Stimulated activated CD8-positive, alpha-beta memory T cell treated with anti-CD3 and anti-CD28 coated beads, Interleukin-4, amount 100 ng/mL, for 1 hour (primary cell): ENCODE data around the gene SBF2.

Experiments
- DNase-seq, 2 donors: peaks; one replicate each; pipeline ENCODE4 v3.0.0-alpha.2; 2020; ENCODE audit warnings: low read depth in 2 of 2, low spot score in 1 of 2

The SBF2 gene

DNA sequence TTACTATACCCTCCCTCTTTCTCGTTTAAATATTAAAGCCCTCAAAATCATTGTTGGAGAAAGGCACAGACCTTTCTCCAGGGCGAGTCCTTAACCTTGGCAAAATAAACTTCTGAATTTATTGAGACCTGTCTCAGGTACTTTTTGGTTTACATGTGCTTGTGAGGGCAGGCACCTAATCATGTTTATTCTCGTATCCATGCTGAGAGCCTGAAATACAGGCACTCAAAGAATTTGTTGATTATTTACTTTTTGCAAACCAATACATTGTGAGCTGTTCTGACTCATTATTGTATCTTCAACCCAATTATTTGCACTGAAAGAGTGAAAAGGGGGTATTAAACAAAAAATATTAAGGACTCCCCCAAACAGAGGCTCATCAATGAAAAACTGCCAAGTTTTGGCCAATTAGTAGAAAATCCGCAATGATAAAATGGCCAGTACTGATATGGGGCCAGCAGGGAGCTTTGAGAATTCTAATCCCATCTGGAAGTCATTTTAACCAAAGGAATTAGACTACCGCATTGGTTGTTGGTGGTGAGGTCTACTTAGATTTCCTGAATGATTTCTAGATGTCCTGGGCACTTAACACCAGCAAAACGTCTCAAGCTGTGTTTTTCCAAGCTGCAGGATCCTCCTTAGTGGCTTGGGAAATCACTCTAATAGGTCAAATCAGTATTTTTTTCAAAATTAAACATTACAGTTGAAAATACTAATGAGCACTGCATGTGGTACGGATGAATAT, 472.8 kb downstream of the SBF2 start:
- DNase-seq = no peak

DNA sequence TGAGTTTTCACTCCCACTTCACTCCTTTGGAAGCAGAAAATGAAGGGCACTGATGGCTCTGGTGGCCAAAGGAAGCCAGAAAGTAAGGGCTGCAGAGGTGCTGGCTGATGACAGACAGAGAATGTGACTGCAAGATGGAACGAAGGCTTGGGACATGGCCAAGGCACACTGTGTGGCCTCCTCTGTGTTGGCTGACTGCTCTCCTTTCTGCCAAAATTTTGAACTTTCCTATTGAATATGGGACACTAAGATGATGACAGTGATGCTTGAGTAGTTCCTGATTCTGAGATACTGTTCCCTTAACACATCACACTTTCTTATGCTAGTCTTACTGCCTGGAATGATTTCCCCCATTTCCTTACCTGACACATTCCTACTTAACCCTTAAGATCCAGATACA, 473.8 kb downstream of the SBF2 start:
- DNase-seq = no peak

DNA sequence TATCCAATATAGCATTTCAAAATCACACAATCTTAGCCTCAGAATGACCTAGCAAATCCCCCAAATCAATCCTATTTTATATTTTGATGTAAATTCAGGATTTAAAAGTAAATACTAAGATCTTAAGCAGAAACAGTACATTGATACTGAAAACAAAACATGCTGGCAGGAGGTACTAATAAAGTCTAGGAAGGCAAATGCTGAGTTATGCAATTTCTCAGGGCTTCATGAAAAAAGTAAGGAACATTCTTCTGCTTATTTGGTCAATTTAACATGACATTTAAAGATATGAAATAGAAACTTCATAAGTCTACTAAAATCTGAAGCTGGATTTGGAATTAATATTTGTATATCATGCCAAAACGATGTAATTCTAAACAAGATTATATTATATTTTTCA, 476.8 kb downstream of the SBF2 start:
- DNase-seq = no peak

DNA sequence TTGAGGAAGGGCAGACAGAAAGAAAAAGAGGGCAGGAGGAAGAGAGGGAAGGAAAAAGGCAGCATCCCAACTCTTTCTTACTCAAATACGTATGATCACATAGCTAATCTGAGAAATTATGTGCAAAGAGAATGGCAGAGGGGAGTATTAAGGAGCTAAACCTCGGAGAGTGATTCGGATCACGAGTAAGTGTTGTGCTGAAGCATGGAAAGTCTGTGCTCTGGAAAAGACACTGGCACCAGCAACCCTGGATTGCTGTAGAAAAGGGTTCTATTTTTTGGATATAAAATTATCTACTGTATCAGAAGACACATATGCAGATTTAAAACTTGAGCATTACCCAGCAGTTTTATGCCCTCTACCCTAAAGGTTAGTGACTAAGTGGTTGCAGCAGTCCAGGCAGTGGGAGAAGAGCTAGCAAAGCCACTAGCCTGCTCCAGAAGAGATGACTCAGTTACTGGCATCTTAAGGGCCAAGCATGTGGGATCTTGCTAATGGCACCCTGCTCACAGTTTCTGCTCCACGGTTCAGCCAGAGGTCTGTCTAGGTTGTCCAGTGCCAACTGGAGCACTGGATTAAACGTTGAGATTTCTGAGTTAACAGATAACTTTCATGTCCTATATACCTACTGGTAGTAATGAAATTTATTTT, 478.4 kb downstream of the SBF2 start:
- no peak for DNase-seq

DNA sequence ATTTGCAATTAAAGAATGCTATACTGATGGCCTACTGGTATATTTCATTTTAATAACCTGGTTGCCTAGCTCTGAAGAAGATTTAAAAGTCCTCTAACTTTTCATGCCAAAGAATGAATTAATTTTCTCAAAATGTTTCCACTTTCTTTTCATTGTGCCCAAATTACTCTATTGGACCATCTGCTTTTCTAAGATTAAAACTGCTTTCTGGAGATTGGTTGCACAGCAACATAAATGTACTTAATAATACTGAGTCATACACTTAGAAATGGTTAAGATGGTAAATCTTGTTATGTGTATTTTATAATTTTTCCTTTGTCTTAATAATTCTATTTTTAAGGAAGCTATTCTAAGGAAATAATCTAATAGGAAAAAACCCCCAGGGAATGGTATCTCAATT, 479.9 kb downstream of the SBF2 start:
- no peak for DNase-seq

DNA sequence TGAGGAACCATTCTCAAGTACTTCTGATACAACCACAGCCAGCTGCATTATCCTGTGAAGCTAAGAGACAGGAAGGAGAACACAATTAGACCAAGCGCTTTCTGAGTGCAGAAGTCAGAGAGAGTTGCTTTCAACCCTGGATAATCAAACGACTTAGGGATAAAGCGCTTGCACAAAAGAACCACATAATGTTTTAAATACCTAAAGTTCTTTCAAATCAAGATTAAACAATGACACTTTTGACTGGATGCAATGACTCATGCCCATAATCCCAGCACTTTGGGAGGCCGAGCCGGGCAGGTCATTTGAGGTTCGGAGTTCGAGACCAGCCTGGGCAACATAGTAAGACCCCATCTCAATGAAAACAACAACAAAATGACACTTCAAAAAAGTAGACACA, 485.1 kb downstream of the SBF2 start:
- DNase-seq = no peak

DNA sequence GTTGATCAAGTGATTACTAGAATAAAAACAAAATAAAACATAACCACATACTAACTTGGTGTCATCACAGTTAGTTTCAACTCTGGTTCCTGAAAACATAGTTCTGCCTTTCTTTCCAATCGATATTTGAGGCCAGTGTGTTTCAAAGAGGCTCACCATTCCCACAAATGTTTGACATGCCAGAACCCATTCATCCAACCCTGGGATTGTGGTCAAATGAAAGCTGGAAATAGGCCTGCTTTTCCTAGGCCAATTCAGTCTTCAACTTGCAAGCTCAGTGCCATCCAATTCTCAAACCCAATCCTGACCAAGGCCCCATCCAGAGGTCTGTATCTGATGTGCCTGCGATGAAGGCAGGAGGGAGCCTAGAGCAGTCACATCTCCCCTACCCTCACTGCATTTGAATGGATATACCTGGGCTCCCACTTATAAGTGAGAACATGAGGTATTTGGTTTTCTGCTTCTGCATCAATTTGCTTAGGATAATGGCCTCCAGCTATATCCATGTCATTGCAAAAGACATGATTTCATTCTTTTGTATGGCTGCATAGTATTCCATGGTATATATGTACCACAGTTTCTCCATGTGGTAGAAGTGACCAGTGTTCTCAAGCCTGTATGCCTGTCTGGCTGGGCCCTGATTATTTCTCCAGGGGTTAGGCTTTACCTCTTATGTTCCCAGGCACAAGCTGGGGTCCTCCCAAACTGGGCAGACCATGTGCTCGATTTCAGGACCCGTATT, 486.9 kb downstream of the SBF2 start:
- DNase-seq = no peak

DNA sequence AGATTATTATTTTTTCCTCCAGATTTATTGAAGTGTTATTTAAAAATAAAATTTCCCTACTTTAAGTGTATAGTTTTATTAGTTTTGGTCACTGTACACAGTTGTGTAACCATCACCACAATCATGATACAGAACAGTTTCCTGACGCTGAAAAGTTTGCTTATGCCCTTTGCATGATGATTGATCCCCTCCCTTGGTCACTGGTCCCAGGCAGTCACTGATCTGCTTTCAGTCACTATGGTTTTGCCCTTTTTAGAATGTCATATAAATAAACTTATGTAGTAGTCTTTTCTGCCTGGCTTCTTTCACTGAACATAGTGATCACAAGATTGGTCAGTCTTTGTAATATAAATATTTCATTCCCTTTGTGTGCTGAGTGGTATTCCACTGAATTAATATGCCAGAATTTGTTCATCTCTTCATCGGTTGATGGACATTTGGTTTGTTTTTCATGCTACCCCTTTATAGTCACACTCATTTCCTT, 489.6 kb downstream of the SBF2 start:
- DNase-seq = no peak

DNA sequence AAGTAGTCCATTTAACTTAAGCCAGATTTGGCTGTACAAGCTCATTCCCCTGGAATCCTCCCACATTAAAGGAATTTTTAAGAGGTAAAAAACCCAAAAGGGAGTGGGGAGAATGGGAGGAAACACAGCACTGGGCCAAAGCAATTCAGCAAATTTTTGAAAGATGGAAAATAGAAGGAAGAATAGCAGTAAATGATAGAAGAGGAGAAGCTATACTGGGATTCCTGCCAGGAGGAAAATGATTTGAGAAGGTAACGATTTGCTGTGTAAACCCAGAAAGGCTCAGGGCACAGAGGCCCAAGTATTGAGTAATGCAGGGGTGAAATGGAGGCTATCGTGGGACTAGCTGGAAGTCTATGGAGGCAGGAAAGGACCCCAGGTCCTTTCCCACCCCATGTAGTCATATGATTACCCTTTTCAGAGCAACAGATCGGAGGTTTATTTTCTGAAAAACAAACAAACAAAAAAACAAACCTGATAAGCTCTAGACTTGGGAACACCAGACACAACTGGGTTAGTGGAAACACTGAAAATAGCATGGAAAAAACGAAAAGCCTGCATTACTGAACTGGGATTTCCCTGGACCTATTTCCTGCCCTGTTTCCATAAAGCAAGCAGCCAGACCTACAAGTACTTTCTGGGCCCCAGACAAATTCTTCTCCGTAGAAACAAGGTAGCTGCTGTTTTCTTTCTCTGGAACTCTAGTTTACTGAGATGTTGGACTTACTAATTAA, 490.2 kb downstream of the SBF2 start:
- no peak for DNase-seq

DNA sequence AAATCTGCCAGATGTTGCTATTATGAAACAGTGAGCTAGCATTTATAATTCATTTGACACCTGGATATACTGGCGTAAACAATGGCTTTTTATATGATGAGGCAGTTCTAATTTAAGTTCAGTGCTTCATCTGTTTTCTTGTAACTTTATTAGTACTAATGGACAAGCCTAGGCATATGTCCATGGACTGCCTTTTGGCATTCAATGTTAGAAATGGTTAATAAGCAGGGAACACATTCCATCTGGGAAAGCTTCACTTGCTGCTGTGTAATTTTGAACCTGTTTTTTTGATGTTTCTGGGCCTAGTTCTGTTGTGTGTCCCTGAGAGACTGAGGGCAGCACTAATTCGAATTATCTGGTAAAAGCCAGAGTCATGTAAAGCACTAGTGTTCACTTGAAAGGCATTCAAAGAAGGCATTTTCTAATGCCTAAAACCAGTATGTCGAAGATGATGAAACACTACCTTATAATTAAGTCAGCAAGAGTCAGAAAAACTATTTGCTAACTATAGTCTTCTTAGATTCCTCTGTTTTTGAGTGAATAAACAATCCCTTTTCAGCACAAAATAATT, 491.6 kb downstream of the SBF2 start:
- no peak for DNase-seq

DNA sequence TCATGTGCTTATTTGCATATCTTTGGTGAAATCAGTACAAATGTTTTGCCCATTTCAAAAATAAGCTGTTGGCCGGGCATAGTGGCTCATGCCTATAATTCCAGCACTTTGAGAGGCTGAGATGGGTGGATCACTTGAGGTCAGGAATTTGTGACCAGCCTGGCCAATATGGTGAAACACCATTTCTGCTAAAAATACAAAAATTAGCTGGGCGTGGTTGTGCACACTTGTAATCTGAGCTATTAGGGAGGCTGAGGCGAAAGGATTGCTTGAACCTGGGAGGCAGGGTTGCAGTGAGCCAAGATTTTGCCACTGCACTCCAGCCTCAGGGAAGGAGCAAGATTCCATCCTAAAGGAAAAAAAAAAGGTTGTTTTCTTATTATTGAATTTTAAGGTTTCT, 494.1 kb downstream of the SBF2 start:
- DNase-seq = no peak

DNA sequence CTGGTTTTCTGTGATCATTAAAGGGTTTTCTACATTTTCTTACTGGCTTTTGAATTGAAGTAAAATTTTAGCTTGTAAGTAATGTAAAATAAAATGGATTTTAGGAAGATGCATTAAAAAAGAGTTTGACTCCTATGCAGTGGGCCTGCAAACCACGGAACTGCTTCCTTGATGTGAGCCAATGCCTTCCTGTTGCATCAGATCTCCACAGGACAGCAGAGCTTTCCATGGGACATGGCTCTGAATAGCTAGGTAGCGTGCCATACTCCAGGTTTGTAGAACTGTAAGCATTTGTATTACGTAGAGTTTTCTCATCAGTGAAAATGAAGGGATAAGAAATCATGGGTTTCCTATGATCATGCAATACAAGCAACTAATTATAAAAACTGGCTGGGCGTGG, 496.7 kb downstream of the SBF2 start:
- no peak for DNase-seq

DNA sequence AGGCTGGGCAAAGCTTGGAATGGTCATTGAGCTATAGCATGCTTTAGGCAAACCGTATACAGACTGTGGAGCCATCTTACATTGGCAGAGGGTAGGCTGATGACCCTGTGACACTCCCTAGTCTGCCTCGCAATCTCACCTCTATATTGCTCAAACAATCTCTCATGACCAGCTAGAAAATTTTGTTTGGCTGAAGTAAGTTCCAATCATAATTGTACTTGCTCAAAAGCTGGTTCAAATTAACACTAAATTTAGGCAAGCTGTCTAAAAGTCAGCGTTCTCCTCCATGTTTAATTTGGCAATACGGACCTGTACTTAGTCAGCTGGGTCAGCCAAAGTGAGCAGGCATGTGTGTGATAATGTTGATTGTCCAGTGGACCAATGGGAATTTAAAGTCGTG, 497.2 kb downstream of the SBF2 start:
- no peak for DNase-seq

DNA sequence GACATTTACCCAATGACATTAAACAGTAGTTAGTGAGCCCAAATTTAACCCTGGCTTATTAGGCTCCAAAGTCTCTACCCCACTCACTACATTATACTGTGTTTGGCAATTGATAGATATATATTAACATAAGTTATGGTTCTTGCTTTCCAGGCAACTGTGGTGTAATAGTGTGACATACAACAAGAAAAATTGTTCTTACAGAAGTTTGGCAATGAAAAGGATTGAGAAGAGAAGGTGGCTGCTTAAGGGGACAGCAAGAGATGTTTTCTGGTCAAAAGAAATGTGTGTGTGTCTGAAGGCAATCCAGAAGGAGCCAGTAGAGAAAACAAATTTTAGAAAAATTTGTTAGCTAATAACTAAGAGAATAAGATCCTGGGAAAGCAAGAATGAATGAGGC, 497.8 kb downstream of the SBF2 start:
- no peak for DNase-seq

DNA sequence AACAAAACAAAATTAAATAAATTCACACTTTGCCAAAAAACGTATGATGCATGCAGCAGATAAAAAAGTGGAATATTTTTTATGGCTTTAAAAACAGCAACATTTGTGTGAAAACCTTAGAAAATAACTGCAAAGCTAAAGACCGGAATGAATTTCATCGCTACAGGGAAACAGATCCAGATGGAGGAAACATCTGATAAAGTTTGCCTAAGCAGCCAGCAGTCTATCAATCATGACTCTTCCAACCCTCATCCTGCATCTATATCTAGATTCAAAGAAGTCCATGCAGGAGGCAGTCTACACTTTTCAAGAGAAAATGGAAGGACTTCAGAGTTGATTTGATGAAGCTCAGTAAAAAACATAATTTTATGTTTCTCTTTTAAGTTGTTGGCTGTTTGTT, 503.3 kb downstream of the SBF2 start:
- DNase-seq = no peak

DNA sequence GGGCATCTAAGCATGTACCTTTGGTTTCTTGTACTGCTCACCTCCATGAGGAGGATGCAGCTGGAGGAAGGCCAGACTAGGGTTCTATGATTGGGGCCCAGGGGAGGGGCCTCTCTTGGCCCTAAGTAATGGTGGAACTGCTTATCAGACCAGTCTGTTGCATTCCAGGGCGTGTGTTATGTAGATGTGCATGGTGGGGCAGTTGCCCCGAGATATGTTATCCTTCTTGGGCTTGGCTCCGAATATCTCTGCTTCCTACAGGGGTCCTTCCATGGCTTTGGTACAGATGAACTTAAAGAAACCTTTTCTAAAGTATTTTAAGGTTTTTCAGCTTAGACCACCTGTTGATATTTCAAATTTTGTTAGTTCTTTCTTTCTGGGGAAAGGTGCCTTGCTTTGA, 504.1 kb downstream of the SBF2 start:
- no peak for DNase-seq

DNA sequence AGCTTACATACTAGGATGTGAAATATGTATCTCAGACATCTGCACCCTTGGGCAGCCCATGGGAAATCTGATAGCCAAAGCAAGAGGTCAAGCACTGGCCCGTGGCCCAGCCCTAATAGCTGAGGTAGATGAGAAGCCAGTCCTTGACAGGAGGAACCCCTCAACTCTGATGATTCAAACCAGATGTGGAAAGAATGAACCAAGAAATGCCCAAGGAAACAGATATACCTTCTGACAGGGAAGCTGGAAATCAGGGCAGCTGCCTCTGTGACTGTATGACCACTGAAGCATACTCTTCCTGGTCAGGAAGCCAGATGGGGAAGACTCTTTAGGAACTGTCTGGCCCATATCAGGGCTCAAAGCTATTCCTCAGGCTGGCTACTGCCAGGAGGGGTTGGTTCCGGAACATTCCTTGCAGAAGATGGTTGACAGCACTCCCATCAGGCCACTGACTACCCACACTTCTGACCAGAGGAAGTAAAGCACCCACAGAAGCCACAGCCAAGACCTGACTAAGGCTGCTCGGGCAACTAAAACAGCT, 506.0 kb downstream of the SBF2 start:
- no peak for DNase-seq

DNA sequence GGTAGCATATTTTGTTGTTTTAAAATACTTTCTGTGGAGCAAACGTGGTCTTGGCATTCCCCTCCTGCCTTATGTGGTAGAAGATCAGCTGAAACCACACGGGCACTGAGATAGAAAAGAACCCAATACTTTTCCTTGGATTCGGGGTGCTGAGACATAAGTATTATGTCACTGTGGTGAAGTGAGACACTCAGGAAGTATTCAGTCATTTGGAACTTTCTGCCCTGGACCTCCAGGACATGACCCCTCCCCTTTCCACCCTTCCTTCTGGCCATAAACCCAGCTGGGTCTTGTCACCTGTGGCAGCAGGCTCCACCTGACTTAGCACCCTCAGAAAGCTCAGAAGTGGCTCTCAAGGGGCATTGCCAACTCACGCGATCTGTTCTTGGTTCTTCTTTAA, 506.8 kb downstream of the SBF2 start:
- no peak for DNase-seq

DNA sequence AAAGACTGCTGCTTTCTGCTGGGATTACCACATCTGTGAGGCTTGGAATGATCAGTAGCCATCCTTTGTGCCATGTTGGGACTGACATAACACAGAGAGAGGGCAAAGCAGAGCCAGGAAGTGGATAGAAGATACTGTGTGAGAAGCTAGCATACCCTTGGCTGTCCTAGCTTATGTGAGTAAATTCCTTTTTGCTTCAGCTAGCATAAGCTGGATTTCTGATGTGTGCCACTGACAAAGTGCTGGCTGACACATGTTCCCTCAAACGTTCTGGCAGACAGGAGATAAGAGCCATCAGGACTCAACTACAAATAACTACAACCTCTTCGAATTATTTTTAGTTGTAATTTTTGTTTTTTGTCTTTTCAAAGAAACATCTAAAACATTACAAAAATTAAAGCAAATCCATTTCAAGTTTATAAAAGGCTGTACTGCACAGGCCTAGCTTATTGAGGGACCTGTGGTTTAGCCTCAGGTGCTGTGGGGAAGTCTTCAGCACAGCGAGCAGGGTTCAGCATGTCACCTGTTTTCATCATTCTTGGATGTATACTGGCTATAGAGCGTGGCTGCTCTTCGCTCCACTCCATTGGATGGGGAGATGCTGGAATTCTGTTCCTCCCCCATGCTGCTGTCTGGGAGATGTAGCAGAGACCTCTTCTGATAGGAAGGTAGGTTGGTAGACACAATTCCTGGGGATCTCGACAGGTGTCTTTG, 509.3 kb downstream of the SBF2 start:
- no peak for DNase-seq

DNA sequence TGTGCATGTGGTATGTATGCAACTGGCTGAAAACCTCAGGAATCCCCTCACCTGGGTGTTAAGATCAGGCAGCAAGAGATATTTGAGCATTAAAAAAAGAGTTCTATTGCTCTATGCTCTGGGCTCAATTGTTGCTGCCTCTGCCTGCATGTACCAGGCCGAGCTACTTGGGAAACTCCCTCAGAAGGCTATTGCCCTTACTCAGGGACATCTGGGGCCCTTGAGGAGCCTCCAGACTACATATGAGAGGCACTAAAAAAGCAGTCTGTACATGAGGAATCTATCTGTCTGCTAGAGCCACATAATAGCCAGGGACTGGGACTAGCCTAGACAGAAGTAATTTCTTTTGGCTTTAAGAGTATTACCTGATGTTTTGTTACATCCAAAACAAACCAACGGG, 510.0 kb downstream of the SBF2 start:
- no peak for DNase-seq
